HepG2 (cell line): Measurements from ENCODE around the gene C1orf50. TPM values are rescaled to one million over a fixed set of nuclear protein-coding genes. Genes with fewer than 3 reads are reported as not detected.
A peak's percentile ranks its signal among the peaks of the same experiment; 100 is the strongest.

ENCODE experiments used
- CENPT ChIP-seq: sonication (generic); formaldehyde crosslinking; IDR thresholded peaks from 2 replicates; pipeline ENCODE4 v1.8.0; 2022; ENCODE audit warnings: low read depth, mild to moderate bottlenecking, moderate library complexity, missing genetic modification reagents
- ESRRA ChIP-seq: sonication (generic); formaldehyde crosslinking; IDR thresholded peaks from 2 replicates; pipeline ENCODE4 v1.5.1; 2020; ENCODE audit warnings: mild to moderate bottlenecking, low read depth, missing genetic modification reagents
- EZH2 ChIP-seq: conservative IDR thresholded peaks from 2 replicates; pipeline ENCODE4 v1.6.1; 2012; ENCODE audit warnings: mild to moderate bottlenecking, low read depth, low read length, moderate library complexity
- GATAD2A ChIP-seq: IDR thresholded peaks from 2 replicates; pipeline ENCODE4 v1.6.1; 2016
- LCORL ChIP-seq, 2 experiments: fragments of 450-650 bp in 1 of 2; sonication (generic) in 1 of 2; formaldehyde crosslinking in 1 of 2; IDR thresholded peaks; 2 replicates each; pipeline versions ENCODE4 v1.5.0 to v1.6.1; 2017 to 2020; ENCODE audit warnings: antibody characterized with exemption in 1 of 2, missing genetic modification reagents in 1 of 2
- MBNL3 ChIP-seq: fragments of 250-450 bp; sonication (Bioruptor Pico); conservative IDR thresholded peaks from 2 replicates; pipeline ENCODE4 v1.8.0; 2022; ENCODE audit warnings: mild to moderate bottlenecking, inconsistent platforms
- MIXL1 ChIP-seq: IDR thresholded peaks from 2 replicates; pipeline ENCODE4 v1.6.1; 2016
- MXI1 ChIP-seq: IDR thresholded peaks from 3 replicates; pipeline ENCODE4 v1.6.1; 2012; ENCODE audit warnings: low read depth, low read length, inconsistent platforms, borderline replicate concordance
- RELA ChIP-seq: sonication (generic); formaldehyde crosslinking; IDR thresholded peaks from 2 replicates; pipeline ENCODE4 v1.4.0; 2020; ENCODE audit warnings: missing genetic modification reagents
- SIN3A ChIP-seq: IDR thresholded peaks from 2 replicates; pipeline ENCODE4 v1.6.1; 2011; ENCODE audit warnings: low read depth, mild to moderate bottlenecking, control low read depth, low read length, borderline replicate concordance
- SP1 ChIP-seq, 2 experiments: fragments of 450-650 bp in 1 of 2; sonication (generic) in 1 of 2; formaldehyde crosslinking in 1 of 2; IDR thresholded peaks; 2 replicates each; pipeline versions ENCODE4 v1.4.0 to v1.6.1; 2016 to 2020; ENCODE audit warnings: missing genetic modification reagents in 1 of 2
- TCF12 ChIP-seq, 2 experiments: fragments of 450-650 bp in 1 of 2; sonication (generic) in 1 of 2; formaldehyde crosslinking in 1 of 2; IDR thresholded peaks; 2 replicates each; pipeline versions ENCODE4 v1.6.1 to v1.8.0; 2017 to 2022; ENCODE audit warnings: antibody characterized with exemption in 1 of 2, mild to moderate bottlenecking in 1 of 2, missing genetic modification reagents in 1 of 2, moderate library complexity in 1 of 2
- U2AF2 ChIP-seq: fragments of 200-400 bp; formaldehyde crosslinking; IDR thresholded peaks from 2 replicates; pipeline ENCODE4 v1.6.1; 2017; ENCODE audit warnings: low read depth, mild to moderate bottlenecking, low read length
- ZMYM4 ChIP-seq: sonication (generic); formaldehyde crosslinking; IDR thresholded peaks from 2 replicates; pipeline ENCODE4 v1.8.1; 2023; ENCODE audit warnings: mild to moderate bottlenecking, missing genetic modification reagents
- ZNF331 ChIP-seq: sonication (generic); formaldehyde crosslinking; IDR thresholded peaks from 2 replicates; pipeline ENCODE4 v1.4.0; 2020; ENCODE audit warnings: missing genetic modification reagents
- ZNF557 ChIP-seq: sonication (generic); formaldehyde crosslinking; IDR thresholded peaks from 2 replicates; pipeline ENCODE4 v1.4.0; 2020; ENCODE audit warnings: missing genetic modification reagents
- ZNF607 ChIP-seq: sonication (generic); formaldehyde crosslinking; IDR thresholded peaks from 2 replicates; pipeline ENCODE4 v1.5.1; 2020; ENCODE audit warnings: missing genetic modification reagents, mild to moderate bottlenecking, borderline replicate concordance
- ZNF703 ChIP-seq: sonication (generic); formaldehyde crosslinking; IDR thresholded peaks from 2 replicates; pipeline ENCODE4 v1.5.1; 2020; ENCODE audit warnings: missing genetic modification reagents, mild to moderate bottlenecking, moderate library complexity, borderline replicate concordance
- polyA plus RNA-seq, 8 experiments: library from polyadenylated mRNA; depleted of rRNA in 3 of 8; stranded (reverse) in 7 of 8; unstranded in 1 of 8; fragments of >200 nt; fragmentation: Illumina TruSeq in 4 of 8; extraction: Trizol in 4 of 8; gene quantifications; 2 replicates each; pipeline versions ENCODE4 v1.2.1 to v1.2.3, GENCODE V29; 2011 to 2016; ENCODE audit warnings: low read depth in 4 of 8, missing spikeins in 1 of 8, mixed read lengths in 1 of 8; ENCODE audit not compliant: insufficient read depth in 1 of 8
- total RNA-seq, 5 experiments: library from RNA; depleted of rRNA; stranded (reverse); fragments of >200 nt; fragmentation: Illumina TruSeq; extraction: Trizol; gene quantifications; 2 replicates each; pipeline ENCODE4 v1.2.3, GENCODE V29; 2016; ENCODE audit warnings: low read depth in 1 of 5
- TF ChIP-seq, protein P1 (sequence below): sonication (generic); formaldehyde crosslinking; IDR thresholded peaks from 2 replicates; pipeline ENCODE4 v1.4.0; 2020; ENCODE audit warnings: missing genetic modification reagents, borderline replicate concordance
- TF ChIP-seq, protein P2 (sequence below): IDR thresholded peaks from 2 replicates; pipeline ENCODE4 v1.6.1; 2012; ENCODE audit warnings: low read length, improper control_type of control experiment
- TF ChIP-seq, protein P3 (sequence below): sonication (generic); formaldehyde crosslinking; IDR thresholded peaks from 2 replicates; pipeline ENCODE4 v1.4.0; 2020; ENCODE audit warnings: missing genetic modification reagents
- TF ChIP-seq, protein P4 (sequence below): sonication (generic); formaldehyde crosslinking; IDR thresholded peaks from 2 replicates; pipeline ENCODE4 v1.8.1; 2023; ENCODE audit warnings: mild to moderate bottlenecking, missing genetic modification reagents

Gene C1orf50
- total and polyA plus RNA-seq, 2 of the 13 experiments (the other 11 are each of a cell fraction or from before 2014, with no cell fraction given): 4.3 to 4.8 TPM

DNA sequence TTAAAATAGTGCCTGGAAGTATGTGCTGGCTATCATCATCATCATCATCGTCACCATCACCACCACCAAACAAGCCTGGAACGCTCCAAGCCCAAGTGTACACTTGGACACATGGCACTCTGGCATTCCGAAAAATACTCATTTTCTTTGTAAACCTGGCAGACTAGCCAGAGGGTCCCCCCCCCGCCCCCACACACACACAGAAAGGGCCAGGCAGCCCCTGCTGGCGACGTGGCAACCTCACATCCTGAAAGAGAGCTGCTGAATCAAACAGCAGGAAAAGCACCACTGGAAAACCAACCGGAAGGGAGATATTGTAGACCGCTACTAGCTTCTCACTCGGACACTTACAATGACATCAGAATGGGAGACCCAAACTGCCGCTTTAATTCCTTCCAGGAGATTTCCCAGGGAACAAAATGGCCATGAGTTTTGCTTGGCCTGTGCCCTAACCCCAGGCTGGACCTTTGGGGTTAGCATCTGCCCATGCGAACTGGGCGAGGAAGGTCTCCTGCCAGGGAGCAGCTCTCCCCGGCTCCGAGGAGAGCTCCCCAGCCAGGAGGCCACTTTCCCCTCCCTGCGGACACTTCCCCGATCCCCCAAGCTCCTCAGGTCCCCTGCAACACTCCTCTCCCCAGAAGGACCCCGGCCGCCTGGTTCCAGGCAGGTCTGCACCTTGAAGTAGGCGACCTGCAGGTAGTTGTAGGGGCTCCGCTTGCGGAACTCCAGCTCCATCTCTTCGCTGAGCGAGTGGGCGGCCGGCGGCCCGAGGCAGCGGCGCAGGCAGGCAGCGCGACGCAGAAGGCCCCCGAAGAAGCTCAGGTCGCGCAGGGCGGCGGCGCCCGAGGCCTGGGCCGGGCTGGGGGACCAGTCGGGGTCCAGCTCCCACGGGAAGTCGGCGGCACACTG lies 963 bp upstream of the C1orf50 start (continued):
- TF ChIP-seq, protein P1, sequence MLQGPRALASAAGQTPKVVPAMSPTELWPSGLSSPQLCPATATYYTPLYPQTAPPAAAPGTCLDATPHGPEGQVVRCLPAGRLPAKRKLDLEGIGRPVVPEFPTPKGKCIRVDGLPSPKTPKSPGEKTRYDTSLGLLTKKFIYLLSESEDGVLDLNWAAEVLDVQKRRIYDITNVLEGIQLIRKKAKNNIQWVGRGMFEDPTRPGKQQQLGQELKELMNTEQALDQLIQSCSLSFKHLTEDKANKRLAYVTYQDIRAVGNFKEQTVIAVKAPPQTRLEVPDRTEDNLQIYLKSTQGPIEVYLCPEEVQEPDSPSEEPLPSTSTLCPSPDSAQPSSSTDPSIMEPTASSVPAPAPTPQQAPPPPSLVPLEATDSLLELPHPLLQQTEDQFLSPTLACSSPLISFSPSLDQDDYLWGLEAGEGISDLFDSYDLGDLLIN (CRISPR knock-in tag): no peak
- TF ChIP-seq, protein P2, sequence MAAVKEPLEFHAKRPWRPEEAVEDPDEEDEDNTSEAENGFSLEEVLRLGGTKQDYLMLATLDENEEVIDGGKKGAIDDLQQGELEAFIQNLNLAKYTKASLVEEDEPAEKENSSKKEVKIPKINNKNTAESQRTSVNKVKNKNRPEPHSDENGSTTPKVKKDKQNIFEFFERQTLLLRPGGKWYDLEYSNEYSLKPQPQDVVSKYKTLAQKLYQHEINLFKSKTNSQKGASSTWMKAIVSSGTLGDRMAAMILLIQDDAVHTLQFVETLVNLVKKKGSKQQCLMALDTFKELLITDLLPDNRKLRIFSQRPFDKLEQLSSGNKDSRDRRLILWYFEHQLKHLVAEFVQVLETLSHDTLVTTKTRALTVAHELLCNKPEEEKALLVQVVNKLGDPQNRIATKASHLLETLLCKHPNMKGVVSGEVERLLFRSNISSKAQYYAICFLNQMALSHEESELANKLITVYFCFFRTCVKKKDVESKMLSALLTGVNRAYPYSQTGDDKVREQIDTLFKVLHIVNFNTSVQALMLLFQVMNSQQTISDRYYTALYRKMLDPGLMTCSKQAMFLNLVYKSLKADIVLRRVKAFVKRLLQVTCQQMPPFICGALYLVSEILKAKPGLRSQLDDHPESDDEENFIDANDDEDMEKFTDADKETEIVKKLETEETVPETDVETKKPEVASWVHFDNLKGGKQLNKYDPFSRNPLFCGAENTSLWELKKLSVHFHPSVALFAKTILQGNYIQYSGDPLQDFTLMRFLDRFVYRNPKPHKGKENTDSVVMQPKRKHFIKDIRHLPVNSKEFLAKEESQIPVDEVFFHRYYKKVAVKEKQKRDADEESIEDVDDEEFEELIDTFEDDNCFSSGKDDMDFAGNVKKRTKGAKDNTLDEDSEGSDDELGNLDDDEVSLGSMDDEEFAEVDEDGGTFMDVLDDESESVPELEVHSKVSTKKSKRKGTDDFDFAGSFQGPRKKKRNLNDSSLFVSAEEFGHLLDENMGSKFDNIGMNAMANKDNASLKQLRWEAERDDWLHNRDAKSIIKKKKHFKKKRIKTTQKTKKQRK: no peak
- TF ChIP-seq SP1 (IDR thresholded peaks at IDR 0.05): no peak
- TF ChIP-seq SP1 (CRISPR knock-in tag; IDR thresholded peaks at IDR 0.05): 0 out of 2 replicates have a peak, but pooled peaks have one; percentile 15
- TF ChIP-seq MBNL3: no peak
- TF ChIP-seq U2AF2: no peak
- no peak for TF ChIP-seq RELA
- 0 out of 2 replicates have a peak, but pooled peaks have one; percentile 38 for TF ChIP-seq GATAD2A (CRISPR knock-in tag)
- TF ChIP-seq, protein P3, sequence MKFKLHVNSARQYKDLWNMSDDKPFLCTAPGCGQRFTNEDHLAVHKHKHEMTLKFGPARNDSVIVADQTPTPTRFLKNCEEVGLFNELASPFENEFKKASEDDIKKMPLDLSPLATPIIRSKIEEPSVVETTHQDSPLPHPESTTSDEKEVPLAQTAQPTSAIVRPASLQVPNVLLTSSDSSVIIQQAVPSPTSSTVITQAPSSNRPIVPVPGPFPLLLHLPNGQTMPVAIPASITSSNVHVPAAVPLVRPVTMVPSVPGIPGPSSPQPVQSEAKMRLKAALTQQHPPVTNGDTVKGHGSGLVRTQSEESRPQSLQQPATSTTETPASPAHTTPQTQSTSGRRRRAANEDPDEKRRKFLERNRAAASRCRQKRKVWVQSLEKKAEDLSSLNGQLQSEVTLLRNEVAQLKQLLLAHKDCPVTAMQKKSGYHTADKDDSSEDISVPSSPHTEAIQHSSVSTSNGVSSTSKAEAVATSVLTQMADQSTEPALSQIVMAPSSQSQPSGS: peak; percentile 41; the same call in 1 of the 2 replicates
- TF ChIP-seq CENPT (CRISPR knock-in tag): peak; percentile 67; the same call in 1 of the 2 replicates
- TF ChIP-seq ZMYM4 (CRISPR knock-in tag): peak; percentile 43; the same call in 1 of the 2 replicates
- peak; percentile 26; the same call in 1 of the 2 replicates for TF ChIP-seq ESRRA
- 0 out of 2 replicates have a peak, but pooled peaks have one; percentile 39 for TF ChIP-seq ZNF607
- TF ChIP-seq ZNF331 (CRISPR knock-in tag): peak; percentile 44; the same call in 1 of the 2 replicates
- no peak for TF ChIP-seq EZH2
- TF ChIP-seq ZNF557 (CRISPR knock-in tag): no peak
- TF ChIP-seq ZNF703 (CRISPR knock-in tag): no peak
- TF ChIP-seq MXI1: 0 out of 3 replicates have a peak, but pooled peaks have one; percentile 37
- no peak for TF ChIP-seq LCORL (IDR thresholded peaks at IDR 0.05)
- 0 out of 2 replicates have a peak, but pooled peaks have one; percentile 16 for TF ChIP-seq LCORL (CRISPR knock-in tag; IDR thresholded peaks at IDR 0.05)
- TF ChIP-seq MIXL1 (CRISPR knock-in tag): no peak
- TF ChIP-seq TCF12 (IDR thresholded peaks at IDR 0.05): no peak
- peak; percentile 24; the same call in 1 of the 2 replicates for TF ChIP-seq TCF12 (CRISPR knock-in tag; IDR thresholded peaks at IDR 0.05)
- TF ChIP-seq, protein P4, sequence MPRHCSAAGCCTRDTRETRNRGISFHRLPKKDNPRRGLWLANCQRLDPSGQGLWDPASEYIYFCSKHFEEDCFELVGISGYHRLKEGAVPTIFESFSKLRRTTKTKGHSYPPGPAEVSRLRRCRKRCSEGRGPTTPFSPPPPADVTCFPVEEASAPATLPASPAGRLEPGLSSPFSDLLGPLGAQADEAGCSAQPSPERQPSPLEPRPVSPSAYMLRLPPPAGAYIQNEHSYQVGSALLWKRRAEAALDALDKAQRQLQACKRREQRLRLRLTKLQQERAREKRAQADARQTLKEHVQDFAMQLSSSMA (CRISPR knock-in tag): no peak
- TF ChIP-seq SIN3A: no peak
